Coronary artery (tissue), 2 donors: Measurements from ENCODE around the gene KCNQ1.

Source experiments
- DNase-seq: peaks from one replicate; pipeline ENCODE4 v3.0.0-alpha.2; 2017; ENCODE audit warnings: low spot score
- H3K27ac ChIP-seq, 2 donors: fragments of 200-600 bp; sonication (generic); one replicate each; pipeline ENCODE4 v1.5.1; 2016 to 2019
- H3K4me3 ChIP-seq: fragments of 200-600 bp; sonication (generic); 2 replicates; pipeline ENCODE4 v1.5.1; 2016; ENCODE audit warnings: mild to moderate bottlenecking, moderate library complexity
- CTCF ChIP-seq: fragments of 200-600 bp; sonication (generic); IDR thresholded peaks from one replicate; pipeline ENCODE4 v1.5.1; 2019; ENCODE audit warnings: antibody characterized with exemption

KCNQ1 gene

GRCh38 chr11:2416765-2417164 is 28.0 kb upstream of the KCNQ1 start:
- no peak for DNase-seq
- no peak for TF ChIP-seq CTCF
- Histone ChIP-seq H3K27ac (no peak overlapping the region), H3K4me3 (no peak overlapping the region)

GRCh38 chr11:2417856-2418692 is 26.7 kb upstream of the KCNQ1 start:
- no peak overlapping the region for H3K4me3 ChIP-seq
- TF ChIP-seq CTCF: no peak
- no peak overlapping the region for H3K27ac ChIP-seq
- no peak for DNase-seq

- Histone ChIP-seq H3K27ac (no peak overlapping the region), H3K4me3 (no peak overlapping the region)
- DNase-seq: no peak
- TF ChIP-seq CTCF: no peak
Measured at GRCh38 chr11:2418693-2419360, 26.0 kb upstream of the KCNQ1 start.

GRCh38 chr11:2419638-2420501 is 24.9 kb upstream of the KCNQ1 start:
- no peak overlapping the region for H3K27ac ChIP-seq
- no peak for DNase-seq
- peak; percentile 75 for TF ChIP-seq CTCF
- no peak overlapping the region for H3K4me3 ChIP-seq

GRCh38 chr11:2420502-2421225 is 24.1 kb upstream of the KCNQ1 start:
- TF ChIP-seq CTCF: peak; percentile 87
- no peak for DNase-seq
- Histone ChIP-seq H3K27ac (no peak overlapping the region), H3K4me3 (peak overlapping the region; percentile 49)

GRCh38 chr11:2421226-2421994 is 23.4 kb upstream of the KCNQ1 start:
- Histone ChIP-seq H3K27ac (no peak overlapping the region), H3K4me3 (no peak overlapping the region)
- TF ChIP-seq CTCF: no peak
- no peak for DNase-seq
